GM23248 (cell line): ENCODE measurements around the gene STK24.

Experiments used
- EZH2 ChIP-seq: fragments of 200-600 bp; sonication (generic); IDR thresholded peaks from 2 replicates; pipeline ENCODE4 v1.6.1; 2018; ENCODE audit warnings: antibody characterized with exemption, mild to moderate bottlenecking; ENCODE audit not compliant: insufficient read depth, poor library complexity, severe bottlenecking
- EZH2phosphoT487 ChIP-seq: fragments of 200-600 bp; sonication (generic); IDR thresholded peaks from 2 replicates; pipeline ENCODE4 v1.6.1; 2018; ENCODE audit warnings: antibody characterized with exemption, moderate library complexity, mild to moderate bottlenecking, low read depth; ENCODE audit not compliant: insufficient read depth

GRCh38 chr13:98489446-98490194, 87.3 kb downstream of the STK24 start:
- TF ChIP-seq EZH2 (no peak), EZH2phosphoT487 (no peak)
